Glomerular visceral epithelial cell (primary cell): ENCODE measurements around the gene ENOX1.

Experiments
- DNase-seq: peaks from one replicate; pipeline ENCODE4 v3.0.0-alpha.2; 2016; ENCODE audit errors: extremely low spot score

ENOX1 gene

GRCh38 chr13:43669964-43670363, 116.8 kb downstream of the ENOX1 start:
- DNase-seq = no peak

- no peak for DNase-seq
These were observed 117.7 kb downstream of the ENOX1 start for GRCh38 chr13:43669101-43669500.

GRCh38 chr13:43666403-43666802, 120.4 kb downstream of the ENOX1 start:
- DNase-seq = no peak

GRCh38 chr13:43665388-43665787, 121.4 kb downstream of the ENOX1 start:
- DNase-seq = no peak

- peak; percentile 74 for DNase-seq
These were observed 122.0 kb downstream of the ENOX1 start for GRCh38 chr13:43664700-43665191.

GRCh38 chr13:43663474-43664090, 123.2 kb downstream of the ENOX1 start:
- peak; percentile 29 for DNase-seq

GRCh38 chr13:43662976-43663375, 123.8 kb downstream of the ENOX1 start:
- no peak for DNase-seq

GRCh38 chr13:43661161-43661830, 125.5 kb downstream of the ENOX1 start:
- DNase-seq = no peak

GRCh38 chr13:43657485-43657884, 129.3 kb downstream of the ENOX1 start:
- DNase-seq = no peak

GRCh38 chr13:43653980-43654379, 132.8 kb downstream of the ENOX1 start:
- DNase-seq = no peak

GRCh38 chr13:43653395-43653794, 133.4 kb downstream of the ENOX1 start:
- DNase-seq = no peak

- DNase-seq = no peak
These were observed 134.0 kb downstream of the ENOX1 start for GRCh38 chr13:43652760-43653159.

- DNase-seq = no peak
These were observed 135.9 kb downstream of the ENOX1 start for GRCh38 chr13:43650882-43651281.

- DNase-seq = no peak
These were observed 138.0 kb downstream of the ENOX1 start for GRCh38 chr13:43648733-43649132.

GRCh38 chr13:43647471-43647870, 139.3 kb downstream of the ENOX1 start:
- no peak for DNase-seq

GRCh38 chr13:43640476-43640875, 146.3 kb downstream of the ENOX1 start:
- DNase-seq = no peak

GRCh38 chr13:43631106-43631505, 155.7 kb downstream of the ENOX1 start:
- DNase-seq = no peak

GRCh38 chr13:43629691-43630480, 156.9 kb downstream of the ENOX1 start:
- DNase-seq = no peak

GRCh38 chr13:43626994-43627393, 159.8 kb downstream of the ENOX1 start:
- DNase-seq = no peak

- DNase-seq = no peak
These were observed 172.7 kb downstream of the ENOX1 start for GRCh38 chr13:43614063-43614462.

GRCh38 chr13:43611281-43612273, 175.2 kb downstream of the ENOX1 start:
- no peak for DNase-seq
